LHCN-M2 (cell line): Measurements from ENCODE around the gene TSPAN10. TPM values are rescaled to one million over a fixed set of nuclear protein-coding genes. Genes with fewer than 3 reads are reported as not detected.
A peak's percentile ranks its signal among the peaks of the same experiment; 100 is the strongest.

Source experiments
- DNase-seq: peaks from one replicate; pipeline ENCODE4 v3.0.0-alpha.2; 2012; ENCODE audit warnings: low read depth
- total RNA-seq: library from RNA; depleted of rRNA; stranded (reverse); fragments of >200 nt; gene quantifications from 2 replicates; pipeline ENCODE4 v1.2.3, GENCODE V29; 2014

Gene TSPAN10
- total RNA-seq, 1 experiment from 2014 or later: 8.5 TPM

DNA sequence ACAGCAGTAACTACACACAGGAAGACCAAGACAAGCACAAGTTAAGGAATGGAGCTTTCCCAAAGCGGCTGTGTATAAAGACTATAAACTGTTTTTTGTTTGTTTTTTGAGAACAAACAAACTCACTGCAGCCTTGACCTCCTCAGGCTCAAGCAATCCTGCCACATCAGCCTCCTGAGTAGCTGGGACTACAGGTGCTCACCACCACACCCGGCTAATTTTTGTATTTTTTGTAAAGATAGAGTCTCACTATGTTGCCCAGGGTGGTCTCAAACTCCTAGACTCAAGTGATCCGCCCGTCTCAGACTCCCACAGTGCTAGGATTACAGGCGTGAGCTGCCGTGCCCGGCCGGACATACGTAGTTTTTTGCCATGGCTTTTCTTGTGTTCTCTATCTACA is 23.4 kb downstream of the TSPAN10 start:
- DNase-seq: no peak

- DNase-seq: no peak
Observed at GRCh38 chr17:81662002-81662401, 25.0 kb downstream of the TSPAN10 start.

DNA sequence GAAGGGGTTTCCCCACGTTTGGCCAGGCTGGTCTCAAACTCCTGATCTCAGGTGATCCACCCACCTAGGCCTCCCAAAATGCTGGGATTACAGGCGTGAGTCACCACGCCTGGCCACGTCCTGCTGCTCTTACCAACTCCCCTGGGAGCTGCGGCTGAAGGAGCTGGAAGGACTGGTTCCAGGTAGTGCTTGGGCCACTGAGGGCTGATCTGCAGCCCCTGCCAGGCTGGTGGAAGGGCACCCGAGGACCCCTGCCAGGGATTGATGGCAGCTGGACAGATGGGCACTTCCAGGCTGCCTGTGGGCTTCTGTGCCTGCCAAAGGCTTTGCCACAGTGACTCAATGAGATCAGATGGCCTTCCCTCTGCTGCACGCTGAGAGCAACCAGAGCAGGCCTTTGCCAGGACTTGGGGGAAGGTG is 27.1 kb downstream of the TSPAN10 start:
- no peak for DNase-seq

GRCh38 chr17:81665205-81666091 is 28.5 kb downstream of the TSPAN10 start:
- DNase-seq: peak; percentile 26

DNA sequence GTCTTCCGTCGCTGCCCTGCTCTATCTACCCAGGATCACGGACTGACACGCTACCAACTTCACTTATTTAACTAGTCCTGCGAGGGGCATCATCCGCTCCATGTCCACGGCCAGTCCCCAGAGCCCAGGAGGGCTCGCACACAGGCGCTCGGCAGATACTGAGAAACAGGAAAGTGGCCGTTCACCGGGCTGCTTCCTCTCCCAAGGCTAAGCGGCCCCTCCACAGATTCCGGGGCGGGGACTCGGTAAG is 29.0 kb downstream of the TSPAN10 start:
- no peak for DNase-seq

- DNase-seq: peak; percentile 92
Observed at GRCh38 chr17:81666342-81667191, 29.6 kb downstream of the TSPAN10 start, which contains the start of the genes CCDC137 and OXLD1. Gene CCDC137, plus strand, starts transcription at chr17:81666737. Its CDS starts 30 bp downstream, at chr17:81666767. Gene OXLD1, minus strand, starts transcription at chr17:81666605. Its CDS starts 28 bp downstream, at chr17:81666577.

DNA sequence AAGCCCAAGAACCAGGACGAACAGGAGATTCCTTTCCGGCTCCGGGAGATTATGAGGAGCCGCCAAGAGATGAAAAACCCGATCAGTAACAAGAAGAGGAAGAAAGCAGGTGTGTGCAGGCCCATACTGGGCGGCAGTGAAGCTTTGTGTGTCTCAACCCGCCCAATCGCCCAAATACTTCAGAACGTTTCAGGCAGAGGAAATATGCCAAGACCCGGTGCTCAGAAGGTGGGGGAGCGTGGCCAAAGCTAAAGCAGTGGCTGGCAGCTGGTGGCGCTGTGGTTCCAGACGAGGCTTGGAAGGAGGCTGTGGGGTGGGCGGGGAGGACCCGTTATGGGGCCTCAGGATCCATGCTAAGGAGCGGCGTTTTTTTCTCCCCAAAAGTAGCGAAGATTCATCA is 30.8 kb downstream of the TSPAN10 start:
- no peak for DNase-seq

GRCh38 chr17:81672504-81672903 is 35.5 kb downstream of the TSPAN10 start:
- DNase-seq: no peak

DNA sequence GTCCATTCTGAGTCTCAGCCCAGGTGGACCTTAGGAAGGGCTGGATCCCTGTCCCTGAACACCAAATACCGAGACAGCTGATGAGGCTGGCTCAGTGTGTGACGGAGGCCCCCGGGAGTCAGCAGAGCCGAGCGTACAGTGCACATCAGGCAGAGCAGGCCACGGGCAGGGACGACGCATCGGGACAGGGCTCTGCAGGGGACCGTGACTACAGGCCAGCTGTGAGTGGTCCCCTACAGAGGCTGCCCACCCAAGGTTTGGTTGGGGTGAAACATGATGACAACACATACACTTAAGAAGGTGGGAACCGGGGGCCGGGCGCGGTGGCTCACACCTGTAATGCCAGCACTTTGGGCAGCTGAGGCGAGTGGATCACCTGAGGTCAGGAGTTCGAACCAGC is 36.0 kb downstream of the TSPAN10 start:
- no peak for DNase-seq

GRCh38 chr17:81673561-81674258 is 36.7 kb downstream of the TSPAN10 start:
- DNase-seq: no peak

DNA sequence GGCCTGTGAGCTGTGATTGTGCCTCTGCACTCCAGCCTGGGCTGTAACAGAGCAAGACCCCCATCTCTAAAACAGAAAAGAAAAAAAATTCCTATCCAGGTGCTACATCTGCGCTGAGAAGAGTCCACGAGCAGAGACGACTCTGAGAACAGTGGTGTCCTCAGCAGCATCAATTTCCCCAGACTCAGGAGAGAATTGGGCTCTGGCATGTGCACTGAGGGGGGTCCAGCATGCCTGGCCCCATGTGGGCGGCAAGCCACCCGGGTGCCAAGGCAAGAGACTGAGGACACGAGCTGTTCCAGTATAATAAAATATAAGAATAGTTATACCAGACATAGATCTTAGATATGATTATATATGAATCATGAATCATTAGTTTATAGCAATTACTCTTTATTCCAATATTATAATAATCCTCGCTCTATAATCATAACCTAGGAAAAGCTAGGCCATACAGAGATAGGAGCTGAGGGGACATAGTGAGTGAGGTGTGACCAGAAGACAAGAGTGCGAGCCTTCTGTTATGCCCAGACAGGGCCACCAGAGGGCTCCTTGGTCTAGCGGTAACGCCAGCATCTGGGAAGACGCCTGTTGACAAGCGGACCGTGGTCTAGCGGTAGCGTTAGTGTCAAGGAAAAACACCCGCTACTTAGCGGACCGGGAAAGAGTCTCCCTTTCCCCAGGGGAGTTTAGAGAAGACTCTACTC is 38.7 kb downstream of the TSPAN10 start:
- peak; percentile 15 for DNase-seq

DNA sequence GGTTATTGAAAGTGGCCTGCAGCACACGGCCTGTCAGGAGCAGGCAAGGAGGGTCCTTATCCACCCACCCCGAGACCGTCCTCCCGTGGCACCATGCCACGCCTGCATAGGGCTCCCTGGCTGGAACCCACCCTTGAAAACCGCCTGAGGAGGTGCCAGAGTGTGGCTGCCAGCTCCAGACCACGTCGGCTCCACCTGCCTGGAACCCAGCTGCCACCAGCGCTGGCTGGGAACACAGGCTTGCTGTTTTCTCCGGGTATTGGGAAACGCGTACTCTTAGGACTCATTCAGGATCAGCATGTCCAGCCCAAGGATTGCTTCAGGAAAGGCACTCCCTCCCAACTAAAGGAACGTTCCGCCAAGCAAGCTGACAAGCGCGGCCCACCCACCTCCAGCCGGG is 39.9 kb downstream of the TSPAN10 start:
- no peak for DNase-seq

- no peak for DNase-seq
Observed at GRCh38 chr17:81680150-81680549, 43.2 kb downstream of the TSPAN10 start.

DNA sequence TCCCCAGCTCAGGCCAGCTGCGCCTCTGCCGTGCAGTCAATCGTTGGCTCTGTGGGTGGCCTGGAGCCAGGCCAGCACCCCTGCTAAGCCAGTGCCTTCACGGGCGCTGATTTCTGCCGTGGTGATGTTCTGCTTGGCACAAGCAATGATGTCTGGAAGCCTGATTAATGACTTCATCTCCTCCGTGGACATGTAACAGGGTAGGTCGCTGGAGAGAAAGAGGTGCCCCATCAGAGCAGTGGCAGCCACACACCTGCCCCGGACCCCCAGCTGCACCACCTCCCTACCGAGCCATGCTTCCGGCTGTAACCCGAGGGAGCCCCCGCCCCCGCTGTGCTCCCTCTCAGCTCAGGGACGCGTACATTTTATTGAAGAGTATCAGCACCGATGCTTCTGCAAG is 44.7 kb downstream of the TSPAN10 start:
- DNase-seq: no peak

DNA sequence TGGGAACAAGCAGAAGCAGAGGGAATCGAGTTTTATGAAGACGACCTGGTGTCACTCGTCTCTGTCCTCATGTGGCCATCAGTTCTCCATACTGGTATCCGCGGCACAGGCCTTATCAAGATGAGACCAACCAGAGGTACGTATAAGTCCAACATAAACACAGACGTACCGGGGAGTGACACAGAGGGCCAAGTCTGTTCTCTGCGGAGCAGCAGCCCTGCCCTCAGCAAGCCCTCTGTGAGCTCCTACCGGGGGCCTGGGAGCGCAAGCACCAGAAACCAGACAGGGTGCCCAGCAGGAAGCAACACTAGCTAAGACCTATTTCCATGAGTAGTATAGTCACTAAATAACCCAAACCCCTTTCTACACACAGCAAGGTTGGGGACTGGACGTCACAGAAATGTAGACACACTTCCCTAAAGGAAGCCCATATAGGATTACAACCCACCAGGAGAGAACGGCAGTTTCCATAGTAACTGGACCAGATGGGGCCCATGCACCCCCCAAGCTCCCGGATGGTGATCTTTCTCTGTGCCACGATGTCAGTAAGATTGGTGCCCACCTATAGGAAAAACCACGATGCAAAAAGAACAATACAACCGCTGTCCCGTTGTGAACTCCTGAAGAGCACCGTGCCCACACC is 45.7 kb downstream of the TSPAN10 start:
- no peak for DNase-seq

- no peak for DNase-seq
Observed at GRCh38 chr17:81683208-81683583, 46.2 kb downstream of the TSPAN10 start.

DNA sequence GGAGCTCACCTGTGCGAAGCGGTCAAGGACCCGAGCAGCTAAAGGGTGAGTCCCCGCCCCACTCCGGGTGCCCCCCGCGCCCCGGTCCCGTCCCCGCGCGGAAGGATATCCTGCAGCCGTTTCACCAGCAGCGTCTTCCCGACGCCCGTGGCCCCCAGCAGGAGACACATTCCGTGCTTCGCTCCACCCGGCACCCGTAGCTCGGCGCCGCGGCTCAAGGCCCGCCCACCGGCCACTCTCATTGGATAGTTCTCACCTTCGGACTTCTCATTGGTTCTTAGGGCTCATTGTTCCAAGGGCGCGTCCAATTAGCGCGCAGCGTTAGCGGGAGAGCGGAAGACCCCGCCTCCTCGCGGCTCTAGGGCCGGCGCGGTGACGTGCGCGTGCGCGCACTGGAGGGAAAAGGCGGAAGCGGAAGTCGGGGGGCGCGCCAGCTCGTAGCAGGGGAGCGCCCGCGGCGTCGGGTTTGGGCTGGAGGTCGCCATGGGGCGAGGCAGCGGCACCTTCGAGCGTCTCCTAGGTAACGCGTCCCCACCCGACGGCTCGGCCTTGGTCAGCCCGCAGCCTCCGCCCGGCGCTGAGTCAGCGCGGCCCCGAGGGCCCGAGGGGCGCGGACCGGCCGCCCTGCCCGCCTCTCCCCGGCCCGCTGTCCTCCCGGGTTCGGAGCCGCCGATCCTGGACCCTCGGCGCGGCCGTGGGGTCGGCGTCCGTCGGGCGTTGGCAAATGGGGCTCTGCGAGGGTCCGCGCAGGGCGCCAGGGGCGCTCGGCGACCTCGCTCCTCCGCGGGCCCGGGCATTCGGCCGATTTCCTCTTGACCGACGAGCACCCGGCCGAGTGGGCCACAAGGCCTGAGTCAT is 46.8 kb downstream of the TSPAN10 start, which contains the start of the genes ARL16 and HGS:
Gene ARL16, minus strand, starts transcription at position 214 of the 858 bp plus-strand sequence. Its CDS starts 44 bp downstream, at position 170.
Gene HGS, plus strand, starts transcription at position 428 of the 858 bp plus-strand sequence. Its CDS starts 56 bp downstream, at position 484.
- peak; percentile 99 for DNase-seq

GRCh38 chr17:81684442-81684911 is 47.5 kb downstream of the TSPAN10 start:
- DNase-seq: peak; percentile 88

DNA sequence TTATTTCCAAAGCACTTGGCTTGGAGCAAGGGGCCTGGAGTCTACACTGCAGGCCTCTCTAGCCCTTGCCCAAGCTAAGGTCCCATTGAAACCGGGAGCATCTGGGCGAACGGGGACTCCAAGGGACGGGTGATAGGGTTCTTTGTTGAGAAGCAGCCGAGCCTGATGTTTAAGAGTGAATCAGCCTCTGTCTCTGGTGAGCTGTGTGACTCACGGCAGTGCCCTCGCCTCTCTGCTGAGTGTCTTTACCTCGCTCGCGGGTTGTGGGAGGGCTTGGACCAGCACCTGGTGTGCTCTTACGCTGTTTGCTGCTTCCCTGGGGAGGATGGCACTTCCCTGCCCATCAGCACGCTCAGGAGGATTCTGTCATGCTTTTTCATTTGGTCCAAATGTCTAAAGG is 48.1 kb downstream of the TSPAN10 start:
- DNase-seq: peak; percentile 87
